Astrocyte of the spinal cord (primary cell): ENCODE results near the gene PNLIPRP2.

Experiments
- DNase-seq: peaks from one replicate; pipeline ENCODE4 v3.0.0; 2011; ENCODE audit warnings: low read depth, low spot score
- H3K4me3 ChIP-seq: 2 replicates; pipeline ENCODE4 v1.5.1; 2011; ENCODE audit warnings: low read depth, mild to moderate bottlenecking, low read length, moderate library complexity
- CTCF ChIP-seq: IDR thresholded peaks from 2 replicates; pipeline ENCODE4 v1.5.1; 2012; ENCODE audit warnings: low read depth, mild to moderate bottlenecking, low read length, inconsistent platforms
- in situ Hi-C: cut with HindIII; loops from 2 replicates; pipeline ENCODE4 v1.10.0; 2017; ENCODE audit warnings: low sequenced_read_pairs

PNLIPRP2 gene

GRCh38 chr10:116671274-116671926 lies 50.6 kb downstream of the PNLIPRP2 start:
- DNase-seq, result no peak
- in situ Hi-C loops, result no loop called here
- no peak overlapping the region for H3K4me3 ChIP-seq
- TF ChIP-seq CTCF, result no peak

- H3K4me3 ChIP-seq, result no peak overlapping the region
- TF ChIP-seq CTCF, result no peak
- no peak for DNase-seq
- in situ Hi-C loops, result no loop called here
Observed at GRCh38 chr10:116672891-116673290, 52.1 kb downstream of the PNLIPRP2 start.

GRCh38 chr10:116673866-116674265 lies 53.1 kb downstream of the PNLIPRP2 start:
- no peak overlapping the region for H3K4me3 ChIP-seq
- in situ Hi-C loops, result no loop called here
- DNase-seq, result no peak
- TF ChIP-seq CTCF, result no peak

- H3K4me3 ChIP-seq, result no peak overlapping the region
- TF ChIP-seq CTCF, result no peak
- no peak for DNase-seq
- in situ Hi-C loops, result no loop called here
Observed at GRCh38 chr10:116674901-116675423, 54.2 kb downstream of the PNLIPRP2 start.

GRCh38 chr10:116676118-116676517 lies 55.4 kb downstream of the PNLIPRP2 start:
- H3K4me3 ChIP-seq, result no peak overlapping the region
- no peak for DNase-seq
- in situ Hi-C loops, result no loop called here
- no peak for TF ChIP-seq CTCF

GRCh38 chr10:116676633-116677032 lies 55.9 kb downstream of the PNLIPRP2 start:
- in situ Hi-C loops, result no loop called here
- no peak overlapping the region for H3K4me3 ChIP-seq
- no peak for DNase-seq
- TF ChIP-seq CTCF, result no peak
